Upper lobe of left lung (tissue), 4 donors: ENCODE measurements around the gene BICDL2.

ENCODE experiments used
- POLR2A ChIP-seq, 4 donors: fragments of 450-650 bp; IDR thresholded peaks; one replicate each; pipeline ENCODE4 v1.5.1; 2016 to 2017; ENCODE audit warnings: antibody characterized with exemption in 4 of 4, mild to moderate bottlenecking in 2 of 4
- POLR2AphosphoS5 ChIP-seq, 2 donors: sonication (generic); formaldehyde crosslinking; IDR thresholded peaks; one replicate each; pipeline ENCODE4 v1.5.1; 2017; ENCODE audit warnings: antibody characterized with exemption in 2 of 2
- TF ChIP-seq, protein P1 (sequence below), 6 experiments: fragments of 450-650 bp in 4 of 6; fragments of 200-600 bp in 2 of 6; sonication (generic) in 2 of 6; IDR thresholded peaks; one replicate each; pipeline ENCODE4 v1.5.1; 2016 to 2019; ENCODE audit warnings: antibody characterized with exemption in 6 of 6

DNA sequence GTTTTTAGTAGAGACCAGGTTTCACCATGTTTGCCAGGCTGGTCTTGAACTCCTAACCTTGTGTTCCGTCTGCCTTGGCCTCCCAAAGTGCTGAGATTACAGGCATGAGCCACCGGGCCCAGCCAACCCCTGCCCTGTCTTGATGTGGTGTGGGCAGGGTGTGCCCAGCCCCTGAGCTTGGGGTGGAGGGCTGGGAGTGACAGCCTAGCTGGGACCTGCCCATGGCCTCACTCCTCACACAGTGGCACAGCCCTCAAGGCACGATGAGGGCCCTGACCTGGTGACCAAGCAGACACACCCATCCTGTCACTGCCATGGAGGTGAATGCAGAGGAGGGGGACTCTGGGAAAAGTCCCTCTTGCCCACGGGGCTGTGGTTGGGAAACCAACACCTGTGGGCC is 31.7 kb upstream of the BICDL2 start:
- TF ChIP-seq POLR2AphosphoS5 (IDR thresholded peaks at IDR 0.05) (no peak), POLR2A (IDR thresholded peaks at IDR 0.05) (no peak)
- TF ChIP-seq, protein P1, sequence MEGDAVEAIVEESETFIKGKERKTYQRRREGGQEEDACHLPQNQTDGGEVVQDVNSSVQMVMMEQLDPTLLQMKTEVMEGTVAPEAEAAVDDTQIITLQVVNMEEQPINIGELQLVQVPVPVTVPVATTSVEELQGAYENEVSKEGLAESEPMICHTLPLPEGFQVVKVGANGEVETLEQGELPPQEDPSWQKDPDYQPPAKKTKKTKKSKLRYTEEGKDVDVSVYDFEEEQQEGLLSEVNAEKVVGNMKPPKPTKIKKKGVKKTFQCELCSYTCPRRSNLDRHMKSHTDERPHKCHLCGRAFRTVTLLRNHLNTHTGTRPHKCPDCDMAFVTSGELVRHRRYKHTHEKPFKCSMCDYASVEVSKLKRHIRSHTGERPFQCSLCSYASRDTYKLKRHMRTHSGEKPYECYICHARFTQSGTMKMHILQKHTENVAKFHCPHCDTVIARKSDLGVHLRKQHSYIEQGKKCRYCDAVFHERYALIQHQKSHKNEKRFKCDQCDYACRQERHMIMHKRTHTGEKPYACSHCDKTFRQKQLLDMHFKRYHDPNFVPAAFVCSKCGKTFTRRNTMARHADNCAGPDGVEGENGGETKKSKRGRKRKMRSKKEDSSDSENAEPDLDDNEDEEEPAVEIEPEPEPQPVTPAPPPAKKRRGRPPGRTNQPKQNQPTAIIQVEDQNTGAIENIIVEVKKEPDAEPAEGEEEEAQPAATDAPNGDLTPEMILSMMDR (IDR thresholded peaks at IDR 0.05), result no peak
